KMS-11 (cell line): Measurements from ENCODE around the gene TLX1.

Source experiments
- H2AFZ ChIP-seq: fragments of 200-600 bp; sonication (generic); 2 replicates; pipeline ENCODE4 v1.6.1; 2016; ENCODE audit warnings: antibody characterized with exemption, mixed run types, low read depth
- H3K27ac ChIP-seq: fragments of 200-600 bp; sonication (generic); 2 replicates; pipeline ENCODE4 v1.6.1; 2016; ENCODE audit warnings: mild to moderate bottlenecking, mixed run types
- H3K27me3 ChIP-seq: fragments of 200-600 bp; sonication (generic); 2 replicates; pipeline ENCODE4 v1.6.1; 2017; ENCODE audit warnings: mild to moderate bottlenecking, low read depth, mixed run types, moderate library complexity; ENCODE audit not compliant: insufficient read depth
- H3K36me3 ChIP-seq: fragments of 200-600 bp; sonication (generic); 2 replicates; pipeline ENCODE4 v1.6.1; 2017; ENCODE audit warnings: mild to moderate bottlenecking, mixed run types; ENCODE audit not compliant: insufficient read depth
- H3K4me1 ChIP-seq: fragments of 200-600 bp; sonication (generic); 2 replicates; pipeline ENCODE4 v1.6.1; 2016; ENCODE audit warnings: mild to moderate bottlenecking, low read depth, mixed run types; ENCODE audit not compliant: poor library complexity, severe bottlenecking
- H3K4me2 ChIP-seq: fragments of 200-600 bp; sonication (generic); 2 replicates; pipeline ENCODE4 v1.7.0; 2016; ENCODE audit warnings: mild to moderate bottlenecking, mixed run types
- H3K4me3 ChIP-seq: fragments of 200-600 bp; sonication (generic); IDR thresholded peaks from 2 replicates; pipeline ENCODE4 v1.6.1; 2017; ENCODE audit warnings: low read depth, low read length, mixed read lengths; ENCODE audit not compliant: insufficient read depth
- H3K79me2 ChIP-seq: fragments of 200-600 bp; sonication (generic); 2 replicates; pipeline ENCODE4 v1.6.1; 2016; ENCODE audit warnings: low read depth, mixed run types; ENCODE audit not compliant: insufficient read depth
- H3K9ac ChIP-seq: fragments of 200-600 bp; sonication (generic); 2 replicates; pipeline ENCODE4 v1.6.1; 2016; ENCODE audit warnings: mild to moderate bottlenecking, mixed run types
- H4K20me1 ChIP-seq: fragments of 200-600 bp; sonication (generic); 2 replicates; pipeline ENCODE4 v1.6.1; 2016; ENCODE audit warnings: mild to moderate bottlenecking, mixed run types; ENCODE audit not compliant: insufficient read depth
- CTCF ChIP-seq: fragments of 200-600 bp; sonication (generic); conservative IDR thresholded peaks from 2 replicates; pipeline ENCODE4 v1.6.1; 2017; ENCODE audit warnings: low read depth, mild to moderate bottlenecking, antibody characterized with exemption, low read length, moderate library complexity, mixed read lengths

TLX1 gene

DNA sequence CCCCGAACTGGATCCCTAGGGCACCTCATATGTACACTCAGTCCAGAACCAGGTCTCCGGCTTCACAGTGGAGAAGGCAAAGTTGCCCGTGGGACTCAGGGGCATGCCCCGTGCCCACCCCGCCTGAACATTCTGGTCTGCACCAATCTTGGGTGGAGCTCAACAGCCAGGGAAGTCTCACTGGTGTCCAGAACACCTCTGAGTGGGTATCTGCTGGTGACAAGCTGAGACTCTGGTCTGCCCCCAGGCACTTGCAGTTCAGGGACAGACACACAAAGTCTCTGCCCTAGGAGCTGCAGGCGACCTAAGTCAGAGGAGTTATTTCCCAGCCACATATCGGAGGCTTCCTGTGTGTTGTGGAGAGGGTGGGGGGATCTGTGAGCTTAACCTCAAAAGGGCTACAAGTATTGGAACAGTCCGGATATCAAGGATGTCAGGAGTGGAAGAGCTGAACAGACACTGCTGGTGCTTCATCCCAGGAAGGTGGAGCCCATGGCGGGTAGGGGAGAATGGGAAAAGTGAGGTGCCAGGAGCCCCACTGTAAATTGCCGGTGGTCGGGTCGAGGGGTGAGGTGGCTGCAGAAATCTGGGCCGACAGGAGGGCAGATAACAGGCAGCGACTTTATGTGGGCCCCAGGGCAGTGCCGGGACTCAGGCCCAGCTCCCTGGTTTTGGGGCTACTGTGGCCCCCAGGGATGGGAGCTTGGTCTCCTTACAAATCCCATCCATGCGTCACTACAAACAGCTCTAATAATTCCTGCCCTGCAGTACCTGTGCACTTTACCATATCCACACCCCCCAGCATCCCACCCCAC lies 8.6 kb upstream of the TLX1 start:
- Histone ChIP-seq H3K9ac (no peak overlapping the region), H3K27ac (no peak overlapping the region), H3K27me3 (peaks cover 42% of the 10 kb centered on the region; the same call in 1 of the 2 replicates), H3K4me3 (no peak overlapping the region), H4K20me1 (no peaks in the 10 kb centered on the region), H3K4me1 (no peaks in the 10 kb centered on the region), H3K4me2 (no peak overlapping the region), H3K79me2 (no peaks in the 10 kb centered on the region), H2AFZ (no peak overlapping the region), H3K36me3 (no peaks in the 10 kb centered on the region)
- TF ChIP-seq CTCF: no peak

- H3K4me2 ChIP-seq: no peak overlapping the region
- H4K20me1 ChIP-seq: no peaks in the 10 kb centered on the region
Observed at GRCh38 chr10:101123085-101123814, 7.8 kb upstream of the TLX1 start.

GRCh38 chr10:101123815-101124617 lies 7.1 kb upstream of the TLX1 start:
- H3K79me2 ChIP-seq: no peaks in the 10 kb centered on the region
- no peak overlapping the region for H3K4me2 ChIP-seq
- H3K27me3 ChIP-seq: peaks cover 47% of the 10 kb centered on the region; the same call in 1 of the 2 replicates
- H3K27ac ChIP-seq: no peak overlapping the region
- TF ChIP-seq CTCF: no peak
- no peaks in the 10 kb centered on the region for H4K20me1 ChIP-seq
- no peak overlapping the region for H3K9ac ChIP-seq
- H3K4me3 ChIP-seq: no peak overlapping the region
- no peaks in the 10 kb centered on the region for H3K36me3 ChIP-seq
- no peak overlapping the region for H2AFZ ChIP-seq
- no peaks in the 10 kb centered on the region for H3K4me1 ChIP-seq

More at GRCh38 chr10:101123085-101123814, 7.8 kb upstream of the TLX1 start:
- H3K79me2 ChIP-seq: no peaks in the 10 kb centered on the region
- no peak overlapping the region for H3K9ac ChIP-seq
- TF ChIP-seq CTCF: no peak
- H3K4me3 ChIP-seq: no peak overlapping the region
- no peak overlapping the region for H3K27ac ChIP-seq
- no peak overlapping the region for H2AFZ ChIP-seq
- no peaks in the 10 kb centered on the region for H3K4me1 ChIP-seq
- H3K36me3 ChIP-seq: no peaks in the 10 kb centered on the region
- peaks cover 44% of the 10 kb centered on the region; the same call in 1 of the 2 replicates for H3K27me3 ChIP-seq

- TF ChIP-seq CTCF: no peak
- Histone ChIP-seq H3K79me2 (no peaks in the 10 kb centered on the region), H2AFZ (no peak overlapping the region), H3K4me2 (no peak overlapping the region), H3K4me1 (no peaks in the 10 kb centered on the region), H4K20me1 (no peaks in the 10 kb centered on the region), H3K27ac (no peak overlapping the region), H3K36me3 (no peaks in the 10 kb centered on the region), H3K4me3 (no peak overlapping the region), H3K27me3 (peaks cover 50% of the 10 kb centered on the region; the same call in 1 of the 2 replicates), H3K9ac (no peak overlapping the region)
Observed at GRCh38 chr10:101124933-101125332, 6.2 kb upstream of the TLX1 start.
